IgD-negative memory B cell (primary cell): ENCODE data around the gene RPP25L. TPM values are rescaled to one million over a fixed set of nuclear protein-coding genes. Genes with fewer than 3 reads are reported as not detected.
A peak's percentile ranks its signal among the peaks of the same experiment; 100 is the strongest.

Experiments
- H3K27ac Mint-ChIP-seq, 3 donors: one replicate each; pipeline ENCODE4 v1.8.0; 2020 to 2022; ENCODE audit warnings: mild to moderate bottlenecking in 3 of 3, mixed read lengths in 3 of 3, moderate library complexity in 1 of 3
- H3K27me3 Mint-ChIP-seq: one replicate; pipeline ENCODE4 v1.8.0; 2021; ENCODE audit warnings: mixed read lengths
- H3K36me3 Mint-ChIP-seq: one replicate; pipeline ENCODE4 v1.8.0; 2020; ENCODE audit warnings: mild to moderate bottlenecking, mixed read lengths
- H3K4me1 Mint-ChIP-seq, 3 donors: one replicate each; pipeline ENCODE4 v1.8.0; 2020 to 2022; ENCODE audit warnings: mixed read lengths in 3 of 3, mild to moderate bottlenecking in 1 of 3
- H3K4me3 Mint-ChIP-seq, 4 donors: one replicate each; pipeline ENCODE4 v1.8.0; 2020 to 2022; ENCODE audit warnings: mild to moderate bottlenecking in 4 of 4, mixed read lengths in 4 of 4, moderate library complexity in 3 of 4
- H3K9me3 Mint-ChIP-seq, 3 donors: one replicate each; pipeline ENCODE4 v1.8.0; 2020 to 2021; ENCODE audit warnings: mixed read lengths in 3 of 3, mild to moderate bottlenecking in 1 of 3
- polyA plus RNA-seq: library from polyadenylated mRNA; unstranded; fragments of 300-500 nt; fragmentation: Illumina TruSeq; gene quantifications from one replicate; pipeline ENCODE4 v1.2.3, GENCODE V29; 2021

RPP25L gene
- polyA plus RNA-seq = 48.4 TPM

- Mint-ChIP-seq H3K27me3 (no peaks in the 10 kb centered on the region), H3K4me1 (peaks cover 6 to 17% (median 14%) of the 10 kb centered on the region in 3 donors), H3K36me3 (peaks cover 5% of the 10 kb centered on the region), H3K9me3 (no peaks in the 10 kb centered on the region), H3K4me3 (peak within 1 kb of the TSS; percentile 87 to 96 (median 94)), H3K27ac (peak within 1 kb of the TSS; percentile 28 to 96 (median 95))
Measured at GRCh38 chr9:34611811-34612787, at the start of gene RPP25L. Gene RPP25L (minus strand): TSS chr9:34612097. CDS start chr9:34611296, 801 bp downstream.

- Mint-ChIP-seq H3K27me3 (no peaks in the 10 kb centered on the region), H3K9me3 (no peaks in the 10 kb centered on the region), H3K4me3 (no peak overlapping the region), H3K36me3 (peaks cover 2% of the 10 kb centered on the region), H3K27ac (no peak overlapping the region), H3K4me1 (peaks cover 9 to 13% (median 11%) of the 10 kb centered on the region in 3 donors)
Measured at GRCh38 chr9:34659592-34660253, 47.8 kb upstream of the RPP25L start.

- Mint-ChIP-seq H3K9me3 (no peaks in the 10 kb centered on the region), H3K27ac (no peak overlapping the region), H3K36me3 (peaks cover 2% of the 10 kb centered on the region), H3K27me3 (no peaks in the 10 kb centered on the region), H3K4me1 (peaks cover 0 to 6% (median 3%) of the 10 kb centered on the region in 3 donors), H3K4me3 (no peak overlapping the region)
Measured at GRCh38 chr9:34658461-34658860, 46.6 kb upstream of the RPP25L start.

GRCh38 chr9:34656992-34657391, 45.1 kb upstream of the RPP25L start:
- no peak overlapping the region for H3K27ac Mint-ChIP-seq
- H3K36me3 Mint-ChIP-seq = peaks cover 2% of the 10 kb centered on the region
- no peak overlapping the region for H3K4me3 Mint-ChIP-seq
- H3K9me3 Mint-ChIP-seq = no peaks in the 10 kb centered on the region
- no peaks in the 10 kb centered on the region for H3K27me3 Mint-ChIP-seq
- peaks cover 3 to 6% (median 5%) of the 10 kb centered on the region in 3 donors for H3K4me1 Mint-ChIP-seq

GRCh38 chr9:34655394-34655793, 43.5 kb upstream of the RPP25L start:
- H3K27me3 Mint-ChIP-seq = no peaks in the 10 kb centered on the region
- H3K36me3 Mint-ChIP-seq = peaks cover 2% of the 10 kb centered on the region
- peaks cover 0 to 5% (median 3%) of the 10 kb centered on the region in 3 donors for H3K4me1 Mint-ChIP-seq
- no peak overlapping the region for H3K27ac Mint-ChIP-seq
- H3K4me3 Mint-ChIP-seq = no peak overlapping the region
- H3K9me3 Mint-ChIP-seq = no peaks in the 10 kb centered on the region

- H3K9me3 Mint-ChIP-seq = no peaks in the 10 kb centered on the region
- H3K36me3 Mint-ChIP-seq = peaks cover 2% of the 10 kb centered on the region
- H3K27me3 Mint-ChIP-seq = no peaks in the 10 kb centered on the region
- no peak overlapping the region for H3K4me3 Mint-ChIP-seq
- no peak overlapping the region for H3K27ac Mint-ChIP-seq
- H3K4me1 Mint-ChIP-seq = peaks cover 0 to 5% (median 3%) of the 10 kb centered on the region in 3 donors
Measured at GRCh38 chr9:34654323-34655051, 42.6 kb upstream of the RPP25L start.

- Mint-ChIP-seq H3K9me3 (no peaks in the 10 kb centered on the region), H3K27me3 (no peaks in the 10 kb centered on the region), H3K36me3 (peaks cover 2% of the 10 kb centered on the region), H3K27ac (peak overlapping the region in 1 of 3 donors; percentile 79), H3K4me3 (no peak overlapping the region), H3K4me1 (peaks cover 0 to 5% (median 3%) of the 10 kb centered on the region in 3 donors)
Measured at GRCh38 chr9:34653151-34654072, 41.5 kb upstream of the RPP25L start.

- H3K27ac Mint-ChIP-seq = no peak overlapping the region
Measured at GRCh38 chr9:34652602-34653000, 40.7 kb upstream of the RPP25L start.

GRCh38 chr9:34651876-34652601, 40.1 kb upstream of the RPP25L start, which contains the start of gene IL11RA:
Gene IL11RA (plus strand): TSS chr9:34652185. CDS start chr9:34655218, 3,033 bp downstream.
- peak within 1 kb of the TSS in 1 of 4 donors; percentile 50 for H3K4me3 Mint-ChIP-seq
- peak within 1 kb of the TSS in 1 of 3 donors; percentile 79 for H3K27ac Mint-ChIP-seq
- H3K36me3 Mint-ChIP-seq = peaks cover 2% of the 10 kb centered on the region
- H3K9me3 Mint-ChIP-seq = no peaks in the 10 kb centered on the region
- H3K4me1 Mint-ChIP-seq = peaks cover 5 to 17% (median 12%) of the 10 kb centered on the region in 3 donors
- no peaks in the 10 kb centered on the region for H3K27me3 Mint-ChIP-seq

More at GRCh38 chr9:34652602-34653000, 40.7 kb upstream of the RPP25L start:
- peaks cover 0 to 11% (median 6%) of the 10 kb centered on the region in 3 donors for H3K4me1 Mint-ChIP-seq
- H3K27me3 Mint-ChIP-seq = no peaks in the 10 kb centered on the region
- no peak overlapping the region for H3K4me3 Mint-ChIP-seq
- peaks cover 2% of the 10 kb centered on the region for H3K36me3 Mint-ChIP-seq
- H3K9me3 Mint-ChIP-seq = no peaks in the 10 kb centered on the region

GRCh38 chr9:34651321-34651720, 39.4 kb upstream of the RPP25L start:
- H3K27me3 Mint-ChIP-seq = no peaks in the 10 kb centered on the region
- peak overlapping the region in 1 of 3 donors; percentile 23 for H3K27ac Mint-ChIP-seq
- H3K4me1 Mint-ChIP-seq = peaks cover 11 to 19% (median 18%) of the 10 kb centered on the region in 3 donors
- H3K36me3 Mint-ChIP-seq = peaks cover 2% of the 10 kb centered on the region
- H3K9me3 Mint-ChIP-seq = no peaks in the 10 kb centered on the region
- peak overlapping the region in 1 of 4 donors; percentile 50 for H3K4me3 Mint-ChIP-seq

- Mint-ChIP-seq H3K4me1 (peaks cover 16 to 22% (median 21%) of the 10 kb centered on the region in 3 donors), H3K36me3 (peaks cover 2% of the 10 kb centered on the region), H3K27me3 (no peaks in the 10 kb centered on the region), H3K4me3 (peak overlapping the region in 2 of 4 donors; percentile 7 to 50), H3K9me3 (no peaks in the 10 kb centered on the region), H3K27ac (no peak overlapping the region)
Measured at GRCh38 chr9:34650816-34651215, 38.9 kb upstream of the RPP25L start.

- no peaks in the 10 kb centered on the region for H3K27me3 Mint-ChIP-seq
- H3K27ac Mint-ChIP-seq = peak overlapping the region in 2 of 3 donors; percentile 23 to 64
- H3K4me1 Mint-ChIP-seq = peaks cover 17 to 22% (median 21%) of the 10 kb centered on the region in 3 donors
- H3K36me3 Mint-ChIP-seq = peaks cover 2% of the 10 kb centered on the region
- H3K4me3 Mint-ChIP-seq = peak overlapping the region; percentile 30 to 90 (median 56)
- no peaks in the 10 kb centered on the region for H3K9me3 Mint-ChIP-seq
Measured at GRCh38 chr9:34648673-34649072, 36.8 kb upstream of the RPP25L start.

GRCh38 chr9:34647651-34648050, 35.8 kb upstream of the RPP25L start:
- peak overlapping the region; percentile 90 to 96 (median 94) for H3K4me3 Mint-ChIP-seq
- H3K4me1 Mint-ChIP-seq = peaks cover 17 to 22% (median 19%) of the 10 kb centered on the region in 3 donors
- peaks cover 2% of the 10 kb centered on the region for H3K36me3 Mint-ChIP-seq
- no peaks in the 10 kb centered on the region for H3K9me3 Mint-ChIP-seq
- H3K27ac Mint-ChIP-seq = peak overlapping the region in 1 of 3 donors; percentile 71
- no peaks in the 10 kb centered on the region for H3K27me3 Mint-ChIP-seq
